NB4 (cell line): ENCODE results near the gene SLC25A6.
"Not testable (repeated sequence)": the region's sequence is repeated elsewhere in the genome, so short reads cannot be mapped to it uniquely, and the experiment has no call there.

ENCODE experiments used
- CTCF ChIP-seq: IDR thresholded peaks from one replicate; pipeline ENCODE4 v1.5.1; 2012; ENCODE audit warnings: low read depth, low read length
- MAX ChIP-seq: IDR thresholded peaks from 2 replicates; pipeline ENCODE4 v1.6.1; 2011; ENCODE audit warnings: low read depth, low read length
- POLR2A ChIP-seq: IDR thresholded peaks from 2 replicates; pipeline ENCODE4 v1.6.1; 2011; ENCODE audit warnings: mild to moderate bottlenecking; ENCODE audit not compliant: insufficient read length; ENCODE audit errors: extremely low read depth

GRCh38 chrX:1426321-1426720, 34.4 kb upstream of the SLC25A6 start:
- not testable (repeated sequence) for TF ChIP-seq CTCF, MAX, POLR2A
